Suprapubic skin (tissue), 4 donors: ENCODE data around the gene CYP2S1. TPM values are rescaled to one million over a fixed set of nuclear protein-coding genes. Genes with fewer than 3 reads are reported as not detected.

Experiments used
- DNase-seq, 2 donors: peaks; one replicate each; pipeline ENCODE4 v3.0.0-alpha.2; 2019; ENCODE audit warnings: low spot score in 2 of 2
- H3K27ac ChIP-seq: fragments of 200-600 bp; sonication (generic); one replicate; pipeline ENCODE4 v1.5.1; 2019
- H3K27me3 ChIP-seq: fragments of 200-600 bp; sonication (generic); one replicate; pipeline ENCODE4 v1.5.1; 2019
- H3K36me3 ChIP-seq: fragments of 200-600 bp; sonication (generic); one replicate; pipeline ENCODE4 v1.5.1; 2019
- H3K4me1 ChIP-seq: fragments of 200-600 bp; sonication (generic); one replicate; pipeline ENCODE4 v1.5.1; 2019
- H3K4me3 ChIP-seq: fragments of 200-600 bp; sonication (generic); one replicate; pipeline ENCODE4 v1.5.1; 2019; ENCODE audit warnings: mild to moderate bottlenecking
- H3K9me3 ChIP-seq: fragments of 200-600 bp; sonication (generic); one replicate; pipeline ENCODE4 v1.5.1; 2019
- CTCF ChIP-seq, 2 donors: fragments of 200-600 bp in 1 of 2; fragments of 450-650 bp in 1 of 2; sonication (generic) in 1 of 2; IDR thresholded peaks; one replicate each; pipeline ENCODE4 v1.5.1; 2016 to 2019; ENCODE audit warnings: antibody characterized with exemption in 2 of 2, mild to moderate bottlenecking in 1 of 2, moderate library complexity in 1 of 2
- EP300 ChIP-seq: sonication (generic); formaldehyde crosslinking; IDR thresholded peaks from one replicate; pipeline ENCODE4 v1.6.1; 2017; ENCODE audit warnings: antibody characterized with exemption
- POLR2A ChIP-seq, 2 donors: fragments of 450-650 bp; IDR thresholded peaks; one replicate each; pipeline ENCODE4 v1.6.1; 2017; ENCODE audit warnings: antibody characterized with exemption in 2 of 2, mild to moderate bottlenecking in 2 of 2, moderate library complexity in 2 of 2
- POLR2AphosphoS5 ChIP-seq, 3 donors: sonication (generic); formaldehyde crosslinking; IDR thresholded peaks; one replicate each; pipeline ENCODE4 v1.6.1; 2017; ENCODE audit warnings: antibody characterized with exemption in 3 of 3
- WGBS: methylation state at CpG from one replicate; pipeline ENCODE4 v1.1.5; 2018; 5-methylcytosine and 5-hydroxymethylcytosine counted together
- total RNA-seq, 4 donors: library from RNA; depleted of rRNA; stranded (reverse); fragments of >200 nt; gene quantifications; one replicate each; pipeline ENCODE4 v1.1.0, GENCODE V29; 2016

The CYP2S1 gene
- total RNA-seq, 4 donors from 2014 or later, result 1.8 to 6.5 (median 2.5) TPM

- Histone ChIP-seq H3K4me3 (peak overlapping the region; percentile 64), H3K9me3 (no peaks in the 10 kb centered on the region), H3K27me3 (no peaks in the 10 kb centered on the region), H3K4me1 (peaks cover 80% of the 10 kb centered on the region), H3K36me3 (peaks cover 13% of the 10 kb centered on the region), H3K27ac (peak overlapping the region; percentile 96)
- 59% methylated on average over 9 of the region's 9 CpGs for WGBS
- no peak for DNase-seq
- TF ChIP-seq EP300 (no peak), POLR2AphosphoS5 (IDR thresholded peaks at IDR 0.05) (no peak), POLR2A (IDR thresholded peaks at IDR 0.05) (no peak), CTCF (IDR thresholded peaks at IDR 0.05) (no peak)
Measured at GRCh38 chr19:41220811-41221210, 27.8 kb downstream of the CYP2S1 start.

GRCh38 chr19:41221514-41222205 is 28.6 kb downstream of the CYP2S1 start:
- WGBS, result 90% methylated on average over 16 of the region's 20 CpGs
- TF ChIP-seq POLR2AphosphoS5 (IDR thresholded peaks at IDR 0.05) (no peak), POLR2A (IDR thresholded peaks at IDR 0.05) (no peak), EP300 (no peak), CTCF (IDR thresholded peaks at IDR 0.05) (no peak)
- DNase-seq, result peak in 1 of 2 donors; percentile 65
- Histone ChIP-seq H3K36me3 (peaks cover 13% of the 10 kb centered on the region), H3K9me3 (no peaks in the 10 kb centered on the region), H3K27me3 (no peaks in the 10 kb centered on the region), H3K27ac (peak overlapping the region; percentile 96), H3K4me1 (peaks cover 87% of the 10 kb centered on the region), H3K4me3 (peak overlapping the region; percentile 64)

- no peaks in the 10 kb centered on the region for H3K9me3 ChIP-seq
- no peak for DNase-seq
- WGBS, result 80% methylated on average over 10 of the region's 10 CpGs
- peaks cover 13% of the 10 kb centered on the region for H3K36me3 ChIP-seq
- H3K27ac ChIP-seq, result peak overlapping the region; percentile 96
- H3K27me3 ChIP-seq, result no peaks in the 10 kb centered on the region
- no peak overlapping the region for H3K4me3 ChIP-seq
- H3K4me1 ChIP-seq, result peaks cover 85% of the 10 kb centered on the region
- no peak for TF ChIP-seq CTCF (IDR thresholded peaks at IDR 0.05)
- no peak for TF ChIP-seq POLR2AphosphoS5 (IDR thresholded peaks at IDR 0.05)
- TF ChIP-seq EP300, result no peak
- no peak for TF ChIP-seq POLR2A (IDR thresholded peaks at IDR 0.05)
Measured at GRCh38 chr19:41222240-41222639, 29.2 kb downstream of the CYP2S1 start.

- Histone ChIP-seq H3K27ac (peak overlapping the region; percentile 83), H3K36me3 (peaks cover 13% of the 10 kb centered on the region), H3K27me3 (no peaks in the 10 kb centered on the region), H3K9me3 (no peaks in the 10 kb centered on the region), H3K4me1 (peaks cover 71% of the 10 kb centered on the region), H3K4me3 (no peak overlapping the region)
- TF ChIP-seq CTCF (IDR thresholded peaks at IDR 0.05) (no peak), POLR2AphosphoS5 (IDR thresholded peaks at IDR 0.05) (no peak), EP300 (no peak), POLR2A (IDR thresholded peaks at IDR 0.05) (no peak)
- no peak for DNase-seq
- WGBS, result 51% methylated on average over 7 of the region's 8 CpGs
Measured at GRCh38 chr19:41223431-41224234, 30.6 kb downstream of the CYP2S1 start.

- peaks cover 61% of the 10 kb centered on the region for H3K4me1 ChIP-seq
- 93% methylated on average over 7 of the region's 7 CpGs for WGBS
- no peaks in the 10 kb centered on the region for H3K9me3 ChIP-seq
- H3K27me3 ChIP-seq, result no peaks in the 10 kb centered on the region
- H3K4me3 ChIP-seq, result peak overlapping the region; percentile 51
- H3K36me3 ChIP-seq, result peaks cover 13% of the 10 kb centered on the region
- DNase-seq, result no peak
- H3K27ac ChIP-seq, result peak overlapping the region; percentile 83
- TF ChIP-seq POLR2A (IDR thresholded peaks at IDR 0.05) (no peak), CTCF (IDR thresholded peaks at IDR 0.05) (no peak), EP300 (no peak), POLR2AphosphoS5 (IDR thresholded peaks at IDR 0.05) (no peak)
Measured at GRCh38 chr19:41224632-41225031, 31.6 kb downstream of the CYP2S1 start.
